NAMALWA (cell line): ENCODE measurements around the gene PGM3.

Source experiments
- DNase-seq: peaks from one replicate; pipeline ENCODE4 v3.0.0-alpha.2; 2015; ENCODE audit warnings: low spot score

The PGM3 gene

GRCh38 chr6:83117802-83118201 is 75.3 kb downstream of the PGM3 start:
- DNase-seq = no peak
